HG03280 (cell line): ENCODE data around the gene MLXIP.

Experiments
- ATAC-seq: cut with Tn5 transposase; IDR thresholded peaks from one replicate; pipeline ENCODE4 v1.9.1; 2021; ENCODE audit warnings: mild to moderate bottlenecking, moderate library complexity; ENCODE audit not compliant: unreplicated experiment

MLXIP gene

GRCh38 chr12:122079033-122079531 is 526 bp downstream of the MLXIP start:
- no peak for ATAC-seq

- ATAC-seq: no peak
Observed at GRCh38 chr12:122079532-122080081, 1.1 kb downstream of the MLXIP start.

- ATAC-seq: no peak
Observed at GRCh38 chr12:122080149-122081082, 1.9 kb downstream of the MLXIP start.

- no peak for ATAC-seq
Observed at GRCh38 chr12:122081083-122081696, 2.6 kb downstream of the MLXIP start.

- ATAC-seq: no peak
Observed at GRCh38 chr12:122081697-122082221, 3.2 kb downstream of the MLXIP start.

- ATAC-seq: no peak
Observed at GRCh38 chr12:122082621-122083356, 4.2 kb downstream of the MLXIP start.

- ATAC-seq: no peak
Observed at GRCh38 chr12:122084857-122085405, 6.4 kb downstream of the MLXIP start.

GRCh38 chr12:122085591-122085990 is 7.0 kb downstream of the MLXIP start:
- no peak for ATAC-seq

GRCh38 chr12:122086116-122086515 is 7.6 kb downstream of the MLXIP start:
- no peak for ATAC-seq

- ATAC-seq: no peak
Observed at GRCh38 chr12:122086641-122087285, 8.2 kb downstream of the MLXIP start.

- no peak for ATAC-seq
Observed at GRCh38 chr12:122087431-122088178, 9.0 kb downstream of the MLXIP start.

GRCh38 chr12:122088179-122088810 is 9.7 kb downstream of the MLXIP start:
- no peak for ATAC-seq

GRCh38 chr12:122089077-122089476 is 10.5 kb downstream of the MLXIP start:
- ATAC-seq: no peak

GRCh38 chr12:122090759-122091515 is 12.4 kb downstream of the MLXIP start:
- ATAC-seq: no peak

- no peak for ATAC-seq
Observed at GRCh38 chr12:122093098-122093883, 14.7 kb downstream of the MLXIP start.

- ATAC-seq: no peak
Observed at GRCh38 chr12:122094137-122094734, 15.7 kb downstream of the MLXIP start.
